ENCODE measurements around the gene PAGE5.

PAGE5 gene

DNA sequence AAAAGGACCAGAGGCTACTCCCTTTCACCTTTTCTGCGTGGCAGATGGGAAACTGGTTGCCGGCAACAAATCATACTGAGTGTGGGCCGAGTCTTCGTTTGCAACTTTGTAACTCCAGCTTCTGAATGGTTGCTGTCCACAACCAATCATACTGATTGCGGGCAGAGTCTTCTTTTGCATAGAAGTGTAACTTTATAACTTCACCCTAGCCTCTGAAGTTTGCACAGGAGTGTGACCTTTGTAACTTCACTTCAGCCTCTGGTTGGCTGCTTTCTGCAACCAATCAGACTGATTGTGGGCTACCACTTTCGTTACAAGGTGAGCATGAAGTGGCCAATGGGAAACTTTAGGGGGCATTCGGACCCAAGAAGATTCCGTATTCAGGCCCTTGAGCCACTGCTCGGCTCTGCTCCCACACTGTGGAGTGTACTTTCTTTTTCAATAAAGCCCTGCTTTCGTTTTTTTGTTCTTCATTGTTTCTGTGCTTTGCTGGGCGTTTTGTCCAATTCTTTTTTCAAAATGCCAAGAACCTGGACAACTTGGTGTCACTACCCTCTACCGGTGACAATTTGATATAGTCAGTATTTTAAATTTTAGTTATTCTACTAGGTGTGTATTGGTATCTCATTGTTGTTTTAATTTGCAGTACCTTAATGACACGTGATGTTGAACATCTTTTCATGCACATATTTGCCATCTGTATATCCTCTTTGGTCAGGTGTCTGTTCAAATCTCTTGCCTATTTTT is 9.0 kb upstream of the PAGE5 start:
- TF ChIP-seq, protein P1, sequence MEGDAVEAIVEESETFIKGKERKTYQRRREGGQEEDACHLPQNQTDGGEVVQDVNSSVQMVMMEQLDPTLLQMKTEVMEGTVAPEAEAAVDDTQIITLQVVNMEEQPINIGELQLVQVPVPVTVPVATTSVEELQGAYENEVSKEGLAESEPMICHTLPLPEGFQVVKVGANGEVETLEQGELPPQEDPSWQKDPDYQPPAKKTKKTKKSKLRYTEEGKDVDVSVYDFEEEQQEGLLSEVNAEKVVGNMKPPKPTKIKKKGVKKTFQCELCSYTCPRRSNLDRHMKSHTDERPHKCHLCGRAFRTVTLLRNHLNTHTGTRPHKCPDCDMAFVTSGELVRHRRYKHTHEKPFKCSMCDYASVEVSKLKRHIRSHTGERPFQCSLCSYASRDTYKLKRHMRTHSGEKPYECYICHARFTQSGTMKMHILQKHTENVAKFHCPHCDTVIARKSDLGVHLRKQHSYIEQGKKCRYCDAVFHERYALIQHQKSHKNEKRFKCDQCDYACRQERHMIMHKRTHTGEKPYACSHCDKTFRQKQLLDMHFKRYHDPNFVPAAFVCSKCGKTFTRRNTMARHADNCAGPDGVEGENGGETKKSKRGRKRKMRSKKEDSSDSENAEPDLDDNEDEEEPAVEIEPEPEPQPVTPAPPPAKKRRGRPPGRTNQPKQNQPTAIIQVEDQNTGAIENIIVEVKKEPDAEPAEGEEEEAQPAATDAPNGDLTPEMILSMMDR (IDR thresholded peaks at IDR 0.05; ENCODE audit: insufficient read depth, low read length, poor library complexity, severe bottlenecking): no peak
- H3K36me3 ChIP-seq (ENCODE audit: control insufficient read depth, insufficient read depth, low read length): no peaks in the 10 kb centered on the region
- no peaks in the 10 kb centered on the region for H3K27me3 ChIP-seq (replicated peaks; ENCODE audit: control insufficient read depth, insufficient read depth, low read length)
- DNase-seq (ENCODE audit: extremely low read depth, insufficient read length): no peak
- H3K4me3 ChIP-seq (replicated peaks; ENCODE audit: low read depth, low read length): no peak overlapping the region

DNA sequence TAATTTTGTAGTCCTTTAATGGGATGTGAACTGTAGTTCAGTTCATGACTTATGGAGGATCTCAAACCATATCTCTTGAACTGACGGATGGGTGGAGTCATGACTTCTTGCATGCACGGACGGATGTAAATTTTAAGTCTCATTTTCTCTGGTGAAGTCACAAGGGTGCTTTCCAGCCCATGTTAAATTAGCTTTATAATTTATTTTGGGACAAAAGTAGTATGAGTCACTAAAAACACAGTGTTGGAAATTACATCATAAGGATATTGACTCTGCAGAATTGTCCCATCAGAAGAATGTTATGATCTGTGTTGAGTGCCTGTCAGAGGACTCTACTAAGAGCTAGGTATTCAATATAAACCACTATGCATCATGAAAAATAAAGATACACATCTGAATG is 6.8 kb upstream of the PAGE5 start:
- Histone ChIP-seq H3K27me3 (replicated peaks; ENCODE audit: control insufficient read depth, insufficient read depth, low read length) (no peaks in the 10 kb centered on the region), H3K4me3 (replicated peaks; ENCODE audit: low read depth, low read length) (no peak overlapping the region), H3K36me3 (ENCODE audit: control insufficient read depth, insufficient read depth, low read length) (no peaks in the 10 kb centered on the region)
- DNase-seq (ENCODE audit: extremely low read depth, insufficient read length): no peak
- TF ChIP-seq, protein P1 (IDR thresholded peaks at IDR 0.05; ENCODE audit: insufficient read depth, low read length, poor library complexity, severe bottlenecking): no peak

DNA sequence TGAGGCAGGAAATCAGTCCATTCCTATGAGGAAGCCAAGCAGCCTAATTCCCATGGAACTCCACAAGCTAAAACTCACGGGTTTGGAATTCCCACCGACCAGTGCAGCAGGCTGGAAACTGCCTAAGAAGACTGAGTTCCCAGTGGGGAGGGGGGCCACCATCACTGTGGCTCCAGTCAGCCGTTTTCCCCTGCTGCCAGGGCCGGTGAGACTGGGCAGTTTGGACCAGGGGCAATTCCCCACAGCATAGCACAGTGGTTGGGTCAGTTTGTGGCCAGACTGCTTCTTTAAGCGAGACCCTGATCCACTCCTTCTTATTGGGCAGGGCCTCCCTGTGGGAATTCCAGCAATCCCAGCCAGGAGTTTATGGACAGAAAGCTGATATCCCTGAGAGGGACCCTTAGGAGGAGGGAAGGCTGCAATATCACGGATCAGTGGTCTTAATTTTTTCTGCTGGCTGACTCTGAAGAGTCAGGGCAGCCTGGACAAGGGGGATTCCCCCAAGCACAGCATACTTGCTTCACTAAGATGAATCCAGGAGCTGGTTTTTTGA is 20.7 kb downstream of the PAGE5 start:
- TF ChIP-seq, protein P1 (IDR thresholded peaks at IDR 0.05; ENCODE audit: insufficient read depth, low read length, poor library complexity, severe bottlenecking): no peak
- no peak for DNase-seq (ENCODE audit: extremely low read depth, insufficient read length)
- no peaks in the 10 kb centered on the region for H3K27me3 ChIP-seq (replicated peaks; ENCODE audit: control insufficient read depth, insufficient read depth, low read length)
- H3K36me3 ChIP-seq (ENCODE audit: control insufficient read depth, insufficient read depth, low read length): no peaks in the 10 kb centered on the region
- no peak overlapping the region for H3K4me3 ChIP-seq (replicated peaks; ENCODE audit: low read depth, low read length)

DNA sequence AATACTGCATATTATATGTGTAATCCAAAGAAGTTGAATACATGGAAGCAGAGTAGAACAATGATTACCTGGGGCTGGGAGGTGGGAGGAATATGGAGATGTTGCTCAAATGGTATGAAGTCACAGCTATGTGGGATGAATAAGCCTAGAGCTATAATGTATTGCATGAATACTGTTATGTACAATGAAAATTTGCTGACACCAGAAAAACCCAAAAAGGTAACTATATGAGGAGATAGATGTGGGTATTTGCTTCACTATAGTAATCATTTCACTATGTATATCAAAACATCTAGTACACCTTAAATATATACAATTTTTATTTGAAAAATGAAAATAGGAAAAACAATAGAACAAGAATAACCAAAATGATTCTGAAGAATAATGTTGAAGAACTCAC is 33.4 kb downstream of the PAGE5 start:
- no peak for DNase-seq (ENCODE audit: extremely low read depth, insufficient read length)
- Histone ChIP-seq H3K4me3 (replicated peaks; ENCODE audit: low read depth, low read length) (no peak overlapping the region), H3K27me3 (replicated peaks; ENCODE audit: control insufficient read depth, insufficient read depth, low read length) (no peaks in the 10 kb centered on the region), H3K36me3 (ENCODE audit: control insufficient read depth, insufficient read depth, low read length) (no peaks in the 10 kb centered on the region)
- TF ChIP-seq, protein P1 (IDR thresholded peaks at IDR 0.05; ENCODE audit: insufficient read depth, low read length, poor library complexity, severe bottlenecking): no peak

DNA sequence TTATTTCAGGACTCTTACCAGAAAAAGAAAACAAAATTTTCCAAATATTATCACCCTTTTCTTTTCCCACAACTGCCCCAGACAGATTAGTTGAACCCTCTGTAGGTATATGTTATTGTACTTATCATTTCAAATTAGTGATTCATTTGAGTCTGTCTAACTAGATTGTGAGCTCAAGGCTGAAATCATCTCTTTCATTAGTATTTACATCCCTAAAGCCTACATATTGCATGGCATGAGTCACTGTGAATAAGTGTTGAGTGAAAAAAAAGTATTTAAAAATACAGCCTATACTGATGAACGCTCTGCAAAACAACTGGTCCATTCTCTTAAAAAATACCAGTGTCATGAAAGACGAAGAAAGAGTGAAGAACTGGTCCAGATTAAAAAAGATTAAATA is 40.7 kb downstream of the PAGE5 start:
- H3K36me3 ChIP-seq (ENCODE audit: control insufficient read depth, insufficient read depth, low read length): no peaks in the 10 kb centered on the region
- no peak for DNase-seq (ENCODE audit: extremely low read depth, insufficient read length)
- H3K4me3 ChIP-seq (replicated peaks; ENCODE audit: low read depth, low read length): no peak overlapping the region
- no peaks in the 10 kb centered on the region for H3K27me3 ChIP-seq (replicated peaks; ENCODE audit: control insufficient read depth, insufficient read depth, low read length)
- TF ChIP-seq, protein P1 (IDR thresholded peaks at IDR 0.05; ENCODE audit: insufficient read depth, low read length, poor library complexity, severe bottlenecking): no peak
